MM.1S (cell line): ENCODE measurements around the gene SSUH2.

Source experiments
- DNase-seq: peaks from one replicate; pipeline ENCODE4 v3.0.0-alpha.2; 2015
- H2AFZ ChIP-seq: fragments of 300-600 bp; sonication (generic); 2 replicates; pipeline ENCODE4 v1.6.0; 2016; ENCODE audit warnings: antibody characterized with exemption, low read length
- H3F3A ChIP-seq: fragments of 300-600 bp; sonication (generic); 2 replicates; pipeline ENCODE4 v1.6.1; 2016; ENCODE audit warnings: mild to moderate bottlenecking, antibody characterized with exemption, low read length, moderate library complexity, mixed read lengths; ENCODE audit not compliant: insufficient read depth
- H3K27ac ChIP-seq: fragments of 300-600 bp; sonication (generic); 2 replicates; pipeline ENCODE4 v1.5.1; 2016; ENCODE audit warnings: mild to moderate bottlenecking, low read length
- H3K27me3 ChIP-seq: fragments of 300-600 bp; sonication (generic); replicated peaks from 2 replicates; pipeline ENCODE4 v1.6.0; 2016; ENCODE audit warnings: low read length; ENCODE audit not compliant: insufficient read depth
- H3K36me3 ChIP-seq: fragments of 300-600 bp; sonication (generic); replicated peaks from 2 replicates; pipeline ENCODE4 v1.6.1; 2016; ENCODE audit warnings: mild to moderate bottlenecking, low read length, mixed read lengths; ENCODE audit not compliant: insufficient read depth
- H3K4me1 ChIP-seq: fragments of 300-600 bp; sonication (generic); 2 replicates; pipeline ENCODE4 v1.6.1; 2016; ENCODE audit warnings: low read length, mixed read lengths
- H3K4me2 ChIP-seq: fragments of 300-600 bp; sonication (generic); 2 replicates; pipeline ENCODE4 v1.6.0; 2016; ENCODE audit warnings: low read depth, low read length
- H3K4me3 ChIP-seq: fragments of 300-600 bp; sonication (generic); 2 replicates; pipeline ENCODE4 v1.5.1; 2016; ENCODE audit warnings: low read length, mixed read lengths
- H3K79me2 ChIP-seq: fragments of 300-600 bp; sonication (generic); 2 replicates; pipeline ENCODE4 v1.6.1; 2016; ENCODE audit warnings: mixed run types, low read length, mixed read lengths
- H3K9ac ChIP-seq: fragments of 300-600 bp; sonication (generic); 2 replicates; pipeline ENCODE4 v1.6.1; 2016; ENCODE audit warnings: low read length, mixed read lengths
- H3K9me2 ChIP-seq: fragments of 300-600 bp; sonication (generic); replicated peaks from 2 replicates; pipeline ENCODE4 v1.6.1; 2016; ENCODE audit warnings: mild to moderate bottlenecking, low read length, mixed read lengths; ENCODE audit not compliant: insufficient read depth
- H3K9me3 ChIP-seq: fragments of 300-600 bp; sonication (generic); replicated peaks from 2 replicates; pipeline ENCODE4 v1.6.1; 2016; ENCODE audit warnings: mild to moderate bottlenecking, low read length, mixed read lengths; ENCODE audit not compliant: insufficient read depth
- H4K20me1 ChIP-seq: fragments of 300-600 bp; sonication (generic); 2 replicates; pipeline ENCODE4 v1.6.1; 2016; ENCODE audit warnings: mild to moderate bottlenecking, low read length, moderate library complexity, mixed read lengths; ENCODE audit not compliant: insufficient read depth
- EZH2 ChIP-seq: fragments of 300-600 bp; sonication (generic); optimal IDR thresholded peaks from 2 replicates; pipeline ENCODE3; 2017; ENCODE audit warnings: low read depth, mild to moderate bottlenecking, antibody characterized with exemption, low read length, mixed read lengths
- EZH2phosphoT487 ChIP-seq: fragments of 300-600 bp; sonication (generic); IDR thresholded peaks from 2 replicates; pipeline ENCODE4 v1.6.1; 2018; ENCODE audit warnings: antibody characterized with exemption, low read length
- TF ChIP-seq, protein P1 (sequence below): fragments of 300-600 bp; sonication (generic); IDR thresholded peaks from 2 replicates; pipeline ENCODE4 v1.5.1; 2016; ENCODE audit warnings: antibody characterized with exemption, low read length, mixed read lengths

Gene SSUH2

GRCh38 chr3:8595252-8595651, 49.3 kb downstream of the SSUH2 start:
- no peak overlapping the region for H3K4me2 ChIP-seq
- no peaks in the 10 kb centered on the region for H3K79me2 ChIP-seq
- H4K20me1 ChIP-seq, result no peaks in the 10 kb centered on the region
- no peak overlapping the region for H2AFZ ChIP-seq
- H3K36me3 ChIP-seq, result no peaks in the 10 kb centered on the region
- DNase-seq, result no peak
- H3K9ac ChIP-seq, result no peak overlapping the region
- no peaks in the 10 kb centered on the region for H3K9me3 ChIP-seq
- no peaks in the 10 kb centered on the region for H3K27me3 ChIP-seq
- H3K4me3 ChIP-seq, result no peak overlapping the region
- H3K9me2 ChIP-seq, result no peaks in the 10 kb centered on the region
- no peaks in the 10 kb centered on the region for H3F3A ChIP-seq
- H3K27ac ChIP-seq, result no peak overlapping the region
- no peak for TF ChIP-seq EZH2
- TF ChIP-seq, protein P1, sequence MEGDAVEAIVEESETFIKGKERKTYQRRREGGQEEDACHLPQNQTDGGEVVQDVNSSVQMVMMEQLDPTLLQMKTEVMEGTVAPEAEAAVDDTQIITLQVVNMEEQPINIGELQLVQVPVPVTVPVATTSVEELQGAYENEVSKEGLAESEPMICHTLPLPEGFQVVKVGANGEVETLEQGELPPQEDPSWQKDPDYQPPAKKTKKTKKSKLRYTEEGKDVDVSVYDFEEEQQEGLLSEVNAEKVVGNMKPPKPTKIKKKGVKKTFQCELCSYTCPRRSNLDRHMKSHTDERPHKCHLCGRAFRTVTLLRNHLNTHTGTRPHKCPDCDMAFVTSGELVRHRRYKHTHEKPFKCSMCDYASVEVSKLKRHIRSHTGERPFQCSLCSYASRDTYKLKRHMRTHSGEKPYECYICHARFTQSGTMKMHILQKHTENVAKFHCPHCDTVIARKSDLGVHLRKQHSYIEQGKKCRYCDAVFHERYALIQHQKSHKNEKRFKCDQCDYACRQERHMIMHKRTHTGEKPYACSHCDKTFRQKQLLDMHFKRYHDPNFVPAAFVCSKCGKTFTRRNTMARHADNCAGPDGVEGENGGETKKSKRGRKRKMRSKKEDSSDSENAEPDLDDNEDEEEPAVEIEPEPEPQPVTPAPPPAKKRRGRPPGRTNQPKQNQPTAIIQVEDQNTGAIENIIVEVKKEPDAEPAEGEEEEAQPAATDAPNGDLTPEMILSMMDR, result no peak
- no peak for TF ChIP-seq EZH2phosphoT487
- H3K4me1 ChIP-seq, result no peaks in the 10 kb centered on the region

- no peaks in the 10 kb centered on the region for H3K9me2 ChIP-seq
- H3K79me2 ChIP-seq, result no peaks in the 10 kb centered on the region
- H3K27ac ChIP-seq, result no peak overlapping the region
- H3K4me1 ChIP-seq, result no peaks in the 10 kb centered on the region
- H2AFZ ChIP-seq, result no peak overlapping the region
- H3K4me2 ChIP-seq, result no peak overlapping the region
- no peaks in the 10 kb centered on the region for H3K27me3 ChIP-seq
- no peak overlapping the region for H3K4me3 ChIP-seq
- TF ChIP-seq EZH2, result no peak
- TF ChIP-seq, protein P1, result no peak
- no peak for TF ChIP-seq EZH2phosphoT487
- DNase-seq, result no peak
- no peaks in the 10 kb centered on the region for H3K9me3 ChIP-seq
- no peaks in the 10 kb centered on the region for H4K20me1 ChIP-seq
- H3K36me3 ChIP-seq, result no peaks in the 10 kb centered on the region
- H3F3A ChIP-seq, result no peaks in the 10 kb centered on the region
- H3K9ac ChIP-seq, result no peak overlapping the region
Observed at GRCh38 chr3:8593021-8593827, 51.4 kb downstream of the SSUH2 start.

DNA sequence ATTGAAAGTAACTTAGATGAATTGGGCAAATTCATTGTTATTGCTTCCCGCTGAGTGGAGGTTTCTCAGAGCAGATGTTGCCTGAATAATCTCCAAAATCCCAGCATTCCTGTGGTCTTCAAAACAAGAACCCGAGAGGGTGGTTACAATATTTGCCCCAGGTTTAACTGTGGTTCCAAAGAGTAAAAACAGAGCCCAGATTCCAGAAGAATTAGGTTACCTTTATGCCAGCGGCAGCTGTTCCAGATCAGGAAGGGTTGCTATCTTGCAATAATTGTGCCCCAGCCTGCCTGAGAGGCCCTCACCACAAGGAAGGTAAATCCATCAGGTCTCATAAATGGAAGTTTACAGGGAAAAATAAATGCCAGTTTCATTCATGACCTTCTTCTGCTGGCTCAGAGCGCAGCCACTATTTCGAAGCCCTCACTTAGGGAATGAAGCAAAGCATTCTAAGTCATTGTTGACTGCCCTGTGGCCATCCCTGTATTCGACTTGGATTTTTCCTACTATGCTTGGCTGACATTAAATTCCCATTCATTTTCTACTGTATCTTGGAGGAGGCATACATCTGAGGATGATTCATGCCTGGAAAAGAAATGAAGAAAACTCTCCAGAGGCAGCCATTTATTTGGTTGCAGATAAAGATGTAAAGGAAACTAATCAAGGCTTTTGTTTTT, 54.6 kb downstream of the SSUH2 start:
- Histone ChIP-seq H3K27ac (no peak overlapping the region), H3K4me1 (no peaks in the 10 kb centered on the region)

More for the DNA sequence above, 54.6 kb downstream of the SSUH2 start:
- H3K9ac ChIP-seq, result no peak overlapping the region
- no peaks in the 10 kb centered on the region for H4K20me1 ChIP-seq
- no peaks in the 10 kb centered on the region for H3K79me2 ChIP-seq
- H3K36me3 ChIP-seq, result no peaks in the 10 kb centered on the region
- no peak overlapping the region for H3K4me3 ChIP-seq
- no peak overlapping the region for H2AFZ ChIP-seq
- DNase-seq, result no peak
- no peak for TF ChIP-seq EZH2
- TF ChIP-seq, protein P1, result no peak
- TF ChIP-seq EZH2phosphoT487, result no peak
- H3F3A ChIP-seq, result no peaks in the 10 kb centered on the region
- no peaks in the 10 kb centered on the region for H3K9me2 ChIP-seq
- H3K27me3 ChIP-seq, result no peaks in the 10 kb centered on the region
- no peaks in the 10 kb centered on the region for H3K9me3 ChIP-seq
- H3K4me2 ChIP-seq, result no peak overlapping the region
